Keratinocyte (primary cell): Measurements from ENCODE around the gene C1RL.

Source experiments
- CTCF ChIP-seq, 3 experiments: IDR thresholded peaks in 1 of 3; conservative IDR thresholded peaks in 1 of 3; optimal IDR thresholded peaks in 1 of 3; 2 replicates in 2 of 3; 3 replicates in 1 of 3; pipeline versions ENCODE3 to v1.5.1; 2011; ENCODE audit warnings: low read length in 3 of 3, mild to moderate bottlenecking in 3 of 3, moderate library complexity in 2 of 3, control low read depth in 1 of 3, inconsistent platforms in 1 of 3; ENCODE audit not compliant: insufficient read depth in 2 of 3; ENCODE audit errors: extremely low read depth in 1 of 3
- EZH2 ChIP-seq: IDR thresholded peaks from one replicate; pipeline ENCODE4 v1.6.1; 2012; ENCODE audit warnings: inconsistent platforms, mild to moderate bottlenecking, low read length, moderate library complexity

- TF ChIP-seq CTCF (optimal IDR thresholded peaks at IDR 0.05 in 1 of 3, IDR thresholded peaks at IDR 0.05 in 1 of 3, conservative IDR thresholded peaks at IDR 0.05 in 1 of 3; ENCODE audit: extremely low read depth in 1 of 3, insufficient read depth in 2 of 3, low read length in 3 of 3), result no peak
- no peak for TF ChIP-seq EZH2
Measured at GRCh38 chr12:7122811-7123769, 14.1 kb upstream of the C1RL start.
